Measurements from ENCODE around the gene INSIG1. TPM values are rescaled to one million over a fixed set of nuclear protein-coding genes. Genes with fewer than 3 reads are reported as not detected.

Gene INSIG1
- total RNA-seq, 1 experiment from 2014 or later = 92.6 TPM

- Histone ChIP-seq H3K27me3 (ENCODE audit: control insufficient read depth, insufficient read depth, low read length) (no peaks in the 10 kb centered on the region; the same call in 1 of the 2 replicates), H3K36me3 (ENCODE audit: control insufficient read depth, insufficient read depth, low read length) (no peaks in the 10 kb centered on the region), H3K4me1 (ENCODE audit: control insufficient read depth, insufficient read depth, low read length) (no peaks in the 10 kb centered on the region), H3K4me3 (ENCODE audit: low read depth in 2 of 2, low read length in 2 of 2) (no peak overlapping the region), H3K27ac (ENCODE audit: low read length) (no peak overlapping the region), H3K9me3 (ENCODE audit: control insufficient read depth, insufficient read depth, low read depth, low read length) (no peaks in the 10 kb centered on the region)
- no TSS peak for BruUV-seq (replicated peaks)
- POLR2A ChIA-PET = no interaction called here
- ATAC-seq (no peak), DNase-seq (ENCODE audit: low read depth, low spot score) (no peak)
- CTCF ChIA-PET = no interaction called here
- in situ Hi-C loops (cut with HindIII; ENCODE audit: low pct_unique_long_range_greater_than_20kb, low sequenced_read_pairs) (no loop called here), intact Hi-C loops (cut with micrococcal nuclease; ENCODE audit: unreplicated experiment) (no loop called here)
- TF ChIP-seq CTCF (IDR thresholded peaks at IDR 0.05) (no peak), POLR2AphosphoS5 (IDR thresholded peaks at IDR 0.05; ENCODE audit: low read depth, low read length) (no peak), TCF7L2 (IDR thresholded peaks at IDR 0.05; ENCODE audit: low read depth, low read length) (no peak), SIN3A (IDR thresholded peaks at IDR 0.05; ENCODE audit: borderline replicate concordance, insufficient read depth, low read depth, low read length) (no peak), REST (IDR thresholded peaks at IDR 0.05; ENCODE audit: insufficient read depth in 1 of 2, low read depth in 2 of 2, low read length in 1 of 2) (no peak)
Measured at GRCh38 chr7:155267436-155267835, 30.2 kb upstream of the INSIG1 start.

GRCh38 chr7:155268211-155268610 lies 29.5 kb upstream of the INSIG1 start:
- H3K9me3 ChIP-seq (ENCODE audit: control insufficient read depth, insufficient read depth, low read depth, low read length) = no peaks in the 10 kb centered on the region
- no peak for DNase-seq (ENCODE audit: low read depth, low spot score)
- TF ChIP-seq CTCF (IDR thresholded peaks at IDR 0.05) = no peak
- no peak for TF ChIP-seq SIN3A (IDR thresholded peaks at IDR 0.05; ENCODE audit: borderline replicate concordance, insufficient read depth, low read depth, low read length)
- TF ChIP-seq REST (IDR thresholded peaks at IDR 0.05; ENCODE audit: insufficient read depth in 1 of 2, low read depth in 2 of 2, low read length in 1 of 2) = no peak
- no peak for TF ChIP-seq TCF7L2 (IDR thresholded peaks at IDR 0.05; ENCODE audit: low read depth, low read length)
- TF ChIP-seq POLR2AphosphoS5 (IDR thresholded peaks at IDR 0.05; ENCODE audit: low read depth, low read length) = no peak
- in situ Hi-C loops (cut with HindIII; ENCODE audit: low pct_unique_long_range_greater_than_20kb, low sequenced_read_pairs) (no loop called here), intact Hi-C loops (cut with micrococcal nuclease; ENCODE audit: unreplicated experiment) (no loop called here)
- ATAC-seq = no peak
- H3K27ac ChIP-seq (ENCODE audit: low read length) = no peak overlapping the region
- CTCF ChIA-PET = no interaction called here
- H3K36me3 ChIP-seq (ENCODE audit: control insufficient read depth, insufficient read depth, low read length) = no peaks in the 10 kb centered on the region
- H3K4me1 ChIP-seq (ENCODE audit: control insufficient read depth, insufficient read depth, low read length) = no peaks in the 10 kb centered on the region
- no peaks in the 10 kb centered on the region; the same call in 1 of the 2 replicates for H3K27me3 ChIP-seq (ENCODE audit: control insufficient read depth, insufficient read depth, low read length)
- POLR2A ChIA-PET = no interaction called here
- no peak overlapping the region for H3K4me3 ChIP-seq (ENCODE audit: low read depth in 2 of 2, low read length in 2 of 2)
- no TSS peak for BruUV-seq (replicated peaks)
